PFSK-1 (cell line): ENCODE data around the gene BCL11A.

Experiments
- FOXP2 ChIP-seq: optimal IDR thresholded peaks from 2 replicates; pipeline ENCODE3; 2011; ENCODE audit warnings: borderline replicate concordance, control low read depth, inconsistent platforms; ENCODE audit not compliant: insufficient read depth; ENCODE audit errors: extremely low read length, extremely low read depth
- POLR2AphosphoS5 ChIP-seq: IDR thresholded peaks from 2 replicates; pipeline ENCODE4 v1.6.1; 2012; ENCODE audit warnings: low read depth, mild to moderate bottlenecking, control low read depth, low read length, moderate library complexity
- REST ChIP-seq, 2 experiments: IDR thresholded peaks; 2 replicates each; pipeline versions ENCODE4 v1.6.1 to v1.8.0; 2011 to 2012; ENCODE audit warnings: low read depth in 2 of 2, low read length in 2 of 2, control low read depth in 1 of 2, inconsistent platforms in 1 of 2, mild to moderate bottlenecking in 1 of 2, moderate library complexity in 1 of 2; ENCODE audit not compliant: insufficient read depth in 1 of 2
- SIN3A ChIP-seq: IDR thresholded peaks from 2 replicates; pipeline ENCODE4 v1.6.1; 2012; ENCODE audit warnings: mild to moderate bottlenecking, low read length, moderate library complexity, borderline replicate concordance; ENCODE audit not compliant: insufficient read depth
- TAF1 ChIP-seq: IDR thresholded peaks from 2 replicates; pipeline ENCODE4 v1.6.1; 2012; ENCODE audit warnings: low read length, control low read depth, borderline replicate concordance; ENCODE audit not compliant: insufficient read depth

The BCL11A gene

DNA sequence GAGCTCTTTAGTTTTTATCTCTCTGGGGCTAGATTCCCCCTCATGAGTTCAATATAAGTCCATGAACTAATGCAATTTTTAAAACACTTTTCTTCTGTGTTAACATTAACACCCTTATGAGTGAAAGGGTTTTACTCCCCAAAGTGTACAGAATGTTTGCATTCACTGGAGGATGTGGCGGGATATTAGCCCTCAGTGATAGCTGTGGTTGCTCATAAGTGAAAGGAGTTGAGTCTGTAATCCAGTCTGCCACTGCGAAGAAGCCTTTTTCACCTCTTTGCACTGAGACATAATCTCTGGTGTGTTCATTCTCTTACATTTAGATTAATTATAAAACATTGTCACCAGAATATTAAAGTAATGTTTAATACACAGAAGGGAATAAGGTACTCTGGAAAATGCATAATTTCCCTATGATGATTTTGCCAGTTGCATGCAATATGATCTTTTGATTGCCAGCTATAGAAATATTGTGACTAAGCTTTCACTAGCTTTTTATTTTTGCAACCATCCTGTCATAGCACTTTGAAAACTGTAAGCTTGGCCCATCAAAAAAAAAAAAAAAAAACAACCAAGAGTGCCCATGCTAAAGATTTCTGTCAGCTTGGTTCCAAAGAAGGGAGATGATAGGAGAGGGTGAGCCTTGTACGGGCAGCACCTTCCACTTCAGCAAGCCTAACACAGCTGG lies 113.2 kb downstream of the BCL11A start:
- TF ChIP-seq SIN3A (no peak), REST (IDR thresholded peaks at IDR 0.05; ENCODE audit: insufficient read depth in 1 of 2, low read depth in 2 of 2, low read length in 2 of 2) (no peak), FOXP2 (no peak), TAF1 (no peak), POLR2AphosphoS5 (no peak)

DNA sequence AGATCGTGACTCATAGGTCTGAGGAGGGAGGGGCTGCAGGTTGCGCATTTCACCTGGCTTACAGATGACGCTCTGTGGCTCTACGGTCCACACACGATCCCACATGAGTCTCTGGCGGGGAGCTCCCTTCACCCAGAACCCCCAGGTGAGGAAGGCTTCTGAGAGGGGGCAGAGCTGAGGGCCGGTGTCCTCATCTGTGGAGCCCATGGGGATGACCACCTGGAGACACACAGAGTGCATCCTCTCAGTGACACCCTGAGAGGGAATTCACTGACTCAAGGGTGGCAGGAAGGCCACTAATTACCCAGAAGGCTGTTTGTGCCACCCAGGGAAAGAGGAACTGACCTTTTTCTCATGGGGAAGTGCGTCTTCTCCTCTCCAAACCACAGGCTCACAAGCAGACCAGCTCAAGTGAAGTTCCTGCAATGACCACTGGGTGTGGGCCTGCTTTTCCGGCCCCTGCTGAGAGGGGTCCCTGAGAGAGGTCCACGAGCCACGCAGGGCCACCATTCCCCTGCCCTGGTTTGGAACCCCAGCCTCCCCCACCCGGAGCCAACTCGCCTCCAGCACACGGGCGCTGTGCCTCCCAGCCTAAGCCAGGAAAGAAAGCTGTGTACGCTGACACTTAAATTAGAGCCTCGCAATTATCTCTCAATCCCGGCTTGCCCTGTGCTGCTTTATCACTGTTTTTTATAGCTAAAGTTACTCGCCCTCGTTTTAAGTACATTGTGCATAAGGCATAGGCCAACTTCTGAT lies 114.1 kb downstream of the BCL11A start:
- TF ChIP-seq POLR2AphosphoS5 = no peak
- TF ChIP-seq TAF1 = no peak

- TF ChIP-seq TAF1 (no peak), SIN3A (no peak), FOXP2 (no peak), REST (IDR thresholded peaks at IDR 0.05; ENCODE audit: insufficient read depth in 1 of 2, low read depth in 2 of 2, low read length in 2 of 2) (no peak), POLR2AphosphoS5 (no peak)
Measured at GRCh38 chr2:60438653-60439052, 114.8 kb downstream of the BCL11A start.

- TF ChIP-seq REST (IDR thresholded peaks at IDR 0.05; ENCODE audit: insufficient read depth in 1 of 2, low read depth in 2 of 2, low read length in 2 of 2) (no peak), SIN3A (no peak), TAF1 (no peak), FOXP2 (no peak), POLR2AphosphoS5 (no peak)
Measured at GRCh38 chr2:60438131-60438530, 115.3 kb downstream of the BCL11A start.

DNA sequence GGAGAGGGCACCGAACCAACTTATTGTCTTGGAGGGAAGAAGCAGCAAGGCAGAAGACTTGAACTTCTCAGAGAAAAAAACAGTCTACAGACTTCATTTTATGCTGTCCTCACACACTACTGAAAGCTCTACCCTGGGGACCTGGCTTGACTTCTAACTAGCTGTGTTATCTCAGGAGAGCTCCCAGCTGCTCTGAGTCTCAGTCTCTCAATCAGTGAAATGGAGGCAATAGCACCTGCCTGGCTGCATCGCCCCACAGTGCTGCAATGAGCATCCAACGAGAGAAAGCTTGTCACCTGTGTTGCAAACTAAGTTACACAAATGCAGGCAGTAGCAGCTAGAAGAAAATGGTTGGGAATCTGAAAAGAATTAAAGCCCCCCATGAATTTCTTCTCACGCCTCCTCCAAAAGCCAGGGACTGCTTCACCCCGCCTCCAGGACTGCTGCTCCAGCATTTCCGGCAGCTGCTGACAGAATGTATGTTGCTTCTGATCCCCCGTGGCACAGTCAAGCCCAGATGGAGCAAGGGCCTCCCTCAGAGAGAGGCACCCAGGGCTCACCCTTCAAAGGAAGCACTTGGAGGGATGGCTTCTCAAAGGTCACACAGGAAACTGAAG lies 116.3 kb downstream of the BCL11A start:
- TF ChIP-seq FOXP2 (no peak), SIN3A (no peak), TAF1 (no peak), POLR2AphosphoS5 (no peak), REST (IDR thresholded peaks at IDR 0.05; ENCODE audit: insufficient read depth in 1 of 2, low read depth in 2 of 2, low read length in 2 of 2) (no peak)
